Keratinocyte (primary cell): ENCODE data around the gene VAC14. TPM values are rescaled to one million over a fixed set of nuclear protein-coding genes. Genes with fewer than 3 reads are reported as not detected.

Experiments used
- DNase-seq: peaks from one replicate; pipeline ENCODE4 v3.0.0-alpha.2; 2011; ENCODE audit warnings: low read depth, missing footprints, low spot score
- FAIRE-seq: peaks from 2 replicates; lab custom pipeline; 2011; peaks lifted over from hg19 to GRCh38; lab: Jason Lieb, UNC
- H2AFZ ChIP-seq: 2 replicates; pipeline ENCODE4 v1.6.0; 2012; ENCODE audit warnings: low read length, control low read depth, inconsistent platforms; ENCODE audit not compliant: control insufficient read depth
- H3K27ac ChIP-seq: 2 replicates; pipeline ENCODE4 v1.5.1; 2011; ENCODE audit warnings: low read length; ENCODE audit not compliant: control insufficient read depth, insufficient read depth
- H3K27me3 ChIP-seq: 3 replicates; pipeline ENCODE4 v1.6.0; 2011; ENCODE audit warnings: low read length; ENCODE audit not compliant: control insufficient read depth, insufficient read depth; ENCODE audit errors: extremely low read depth
- H3K36me3 ChIP-seq, 2 experiments: 2 replicates in 1 of 2; 3 replicates in 1 of 2; pipeline ENCODE4 v1.5.1; 2011; ENCODE audit warnings: low read length in 2 of 2, mild to moderate bottlenecking in 1 of 2; ENCODE audit not compliant: control insufficient read depth in 2 of 2, insufficient read depth in 2 of 2; ENCODE audit errors: extremely low read depth in 1 of 2
- H3K4me1 ChIP-seq: 3 replicates; pipeline ENCODE4 v1.5.1; 2011; ENCODE audit warnings: low read length; ENCODE audit not compliant: control insufficient read depth, insufficient read depth; ENCODE audit errors: extremely low read depth
- H3K4me2 ChIP-seq: 3 replicates; pipeline ENCODE4 v1.6.0; 2011; ENCODE audit warnings: low read depth, low read length; ENCODE audit not compliant: control insufficient read depth, insufficient read depth; ENCODE audit errors: extremely low read depth
- H3K4me3 ChIP-seq, 3 experiments: fragments of 200-600 bp in 1 of 3; sonication (generic) in 1 of 3; 2 replicates in 2 of 3; 3 replicates in 1 of 3; pipeline ENCODE4 v1.5.1; 2011 to 2016; ENCODE audit warnings: low read length in 3 of 3, mild to moderate bottlenecking in 3 of 3, control low read depth in 2 of 3, inconsistent platforms in 1 of 3, low read depth in 1 of 3, mixed read lengths in 1 of 3, mixed run types in 1 of 3, moderate library complexity in 1 of 3; ENCODE audit not compliant: control insufficient read depth in 2 of 3, insufficient read depth in 2 of 3; ENCODE audit errors: extremely low read depth in 1 of 3
- H3K79me2 ChIP-seq: 2 replicates; pipeline ENCODE4 v1.6.0; 2012; ENCODE audit warnings: low read length; ENCODE audit not compliant: control insufficient read depth, insufficient read depth
- H3K9ac ChIP-seq: 3 replicates; pipeline ENCODE4 v1.6.0; 2011; ENCODE audit warnings: low read length; ENCODE audit not compliant: control insufficient read depth, insufficient read depth; ENCODE audit errors: extremely low read depth
- H3K9me1 ChIP-seq: 3 replicates; pipeline ENCODE4 v1.6.0; 2011; ENCODE audit warnings: low read length; ENCODE audit not compliant: control insufficient read depth, insufficient read depth; ENCODE audit errors: extremely low read depth
- H3K9me3 ChIP-seq: 2 replicates; pipeline ENCODE4 v1.5.1; 2012; ENCODE audit warnings: low read depth, low read length; ENCODE audit not compliant: control insufficient read depth
- H4K20me1 ChIP-seq: 3 replicates; pipeline ENCODE4 v1.6.0; 2011; ENCODE audit warnings: low read length; ENCODE audit not compliant: control insufficient read depth, insufficient read depth; ENCODE audit errors: extremely low read depth
- CTCF ChIP-seq, 3 experiments: IDR thresholded peaks in 1 of 3; conservative IDR thresholded peaks in 1 of 3; optimal IDR thresholded peaks in 1 of 3; 2 replicates in 2 of 3; 3 replicates in 1 of 3; pipeline versions ENCODE3 to v1.5.1; 2011; ENCODE audit warnings: low read length in 3 of 3, mild to moderate bottlenecking in 3 of 3, moderate library complexity in 2 of 3, control low read depth in 1 of 3, inconsistent platforms in 1 of 3; ENCODE audit not compliant: insufficient read depth in 2 of 3; ENCODE audit errors: extremely low read depth in 1 of 3
- EZH2 ChIP-seq: IDR thresholded peaks from one replicate; pipeline ENCODE4 v1.6.1; 2012; ENCODE audit warnings: inconsistent platforms, mild to moderate bottlenecking, low read length, moderate library complexity
- dilution Hi-C: fragments of 300-500 bp; cut with MboI; formaldehyde crosslinking; loops from one replicate; pipeline ENCODE4 v1.7.0; 2020; ENCODE audit warnings: low sequenced_read_pairs; ENCODE audit not compliant: extremely low pct_ligation_motif_present
- polyA plus RNA-seq, 5 experiments: library from polyadenylated mRNA; depleted of rRNA in 3 of 5; stranded (reverse) in 3 of 5; stranded (forward) in 1 of 5; unstranded in 1 of 5; fragments of >200 nt; gene quantifications; 1 replicate in 1 of 5; 2 replicates in 3 of 5; 3 replicates in 1 of 5; pipeline versions ENCODE4 v1.2.1 to v1.2.3, GENCODE V29; 2011 to 2012; ENCODE audit warnings: missing spikeins in 2 of 5, low read depth in 1 of 5, low replicate concordance in 1 of 5

The VAC14 gene
- polyA plus RNA-seq, 1 donor (not counting 4 experiments of a cell fraction or from before 2014, with no cell fraction given), result 15.9 TPM

- H3K4me1 ChIP-seq, result no peaks in the 10 kb centered on the region
- H3K27me3 ChIP-seq, result no peaks in the 10 kb centered on the region
- H4K20me1 ChIP-seq, result peaks cover 4% of the 10 kb centered on the region
- TF ChIP-seq EZH2 (no peak), CTCF (optimal IDR thresholded peaks at IDR 0.05 in 1 of 3, IDR thresholded peaks at IDR 0.05 in 1 of 3, conservative IDR thresholded peaks at IDR 0.05 in 1 of 3; ENCODE audit: extremely low read depth in 1 of 3, insufficient read depth in 2 of 3, low read length in 3 of 3) (no peak)
- H3K9me1 ChIP-seq, result no peaks in the 10 kb centered on the region
- no peaks in the 10 kb centered on the region for H3K79me2 ChIP-seq
- H3K36me3 ChIP-seq, result peaks cover 33 to 46% of the 10 kb centered on the region in 2 experiments
- no peaks in the 10 kb centered on the region for H3K9me3 ChIP-seq
- H3K27ac ChIP-seq, result no peak overlapping the region
- H3K4me2 ChIP-seq, result no peak overlapping the region
- dilution Hi-C loops, result no loop called here
- no peak for FAIRE-seq
- no peak overlapping the region for H2AFZ ChIP-seq
- no peak overlapping the region for H3K9ac ChIP-seq
- DNase-seq, result no peak
- H3K4me3 ChIP-seq, result no peak overlapping the region
These were observed 19.2 kb downstream of the VAC14 start for GRCh38 chr16:70781800-70782199.

- Histone ChIP-seq H3K9me3 (no peaks in the 10 kb centered on the region), H3K79me2 (no peaks in the 10 kb centered on the region), H2AFZ (no peak overlapping the region), H4K20me1 (peaks cover 4% of the 10 kb centered on the region), H3K36me3 (peaks cover 26 to 38% of the 10 kb centered on the region in 2 experiments), H3K4me1 (no peaks in the 10 kb centered on the region), H3K4me2 (no peak overlapping the region), H3K9me1 (no peaks in the 10 kb centered on the region), H3K9ac (no peak overlapping the region), H3K27me3 (no peaks in the 10 kb centered on the region), H3K4me3 (no peak overlapping the region), H3K27ac (no peak overlapping the region)
- DNase-seq (no peak), FAIRE-seq (no peak)
- TF ChIP-seq EZH2 (no peak), CTCF (optimal IDR thresholded peaks at IDR 0.05 in 1 of 3, IDR thresholded peaks at IDR 0.05 in 1 of 3, conservative IDR thresholded peaks at IDR 0.05 in 1 of 3; ENCODE audit: extremely low read depth in 1 of 3, insufficient read depth in 2 of 3, low read length in 3 of 3) (no peak)
- dilution Hi-C loops, result no loop called here
These were observed 20.4 kb downstream of the VAC14 start for GRCh38 chr16:70780546-70780945.
